RWPE2 (cell line): Measurements from ENCODE around the gene PCSK4.
"Not testable (repeated sequence)": the region's sequence is repeated elsewhere in the genome, so short reads cannot be mapped to it uniquely, and the experiment has no call there.

Source experiments
- ATAC-seq: fragments of 200-7000 bp; cut with Tn5 transposase; 3 replicates; pipeline ENCODE4 v1.9.1; 2021; ENCODE audit warnings: low read depth
- DNase-seq: peaks from one replicate; pipeline ENCODE4 v3.0.0-alpha.2; 2020; ENCODE audit warnings: low spot score
- H3K27ac ChIP-seq: fragments of 450-650 bp; 2 replicates; pipeline ENCODE4 v1.5.1; 2017; ENCODE audit warnings: mild to moderate bottlenecking; ENCODE audit not compliant: poor library complexity, severe bottlenecking
- H3K27me3 ChIP-seq: fragments of 250-450 bp; sonication (Bioruptor Pico); 2 replicates; pipeline ENCODE4 v1.5.1; 2021; ENCODE audit warnings: mild to moderate bottlenecking, moderate library complexity; ENCODE audit not compliant: insufficient read depth, poor library complexity, severe bottlenecking
- H3K36me3 ChIP-seq: fragments of 250-450 bp; sonication (Bioruptor Pico); 2 replicates; pipeline ENCODE4 v1.5.1; 2020; ENCODE audit warnings: low read depth, mild to moderate bottlenecking, moderate library complexity
- H3K4me1 ChIP-seq: fragments of 250-450 bp; sonication (Bioruptor Pico); 2 replicates; pipeline ENCODE4 v1.5.1; 2021; ENCODE audit warnings: mild to moderate bottlenecking, moderate library complexity; ENCODE audit not compliant: insufficient read depth, poor library complexity, severe bottlenecking
- H3K4me3 ChIP-seq: fragments of 250-450 bp; sonication (Bioruptor Pico); 2 replicates; pipeline ENCODE4 v1.5.1; 2021; ENCODE audit warnings: mild to moderate bottlenecking, moderate library complexity; ENCODE audit not compliant: severe bottlenecking
- H3K9me3 ChIP-seq: fragments of 250-450 bp; sonication (Bioruptor Pico); 2 replicates; pipeline ENCODE4 v1.5.1; 2021; ENCODE audit warnings: mild to moderate bottlenecking, moderate library complexity; ENCODE audit not compliant: severe bottlenecking
- TF ChIP-seq, protein P1 (sequence below): fragments of 450-650 bp; IDR thresholded peaks from one replicate; pipeline ENCODE4 v1.5.1; 2017; ENCODE audit warnings: mild to moderate bottlenecking, moderate library complexity; ENCODE audit not compliant: poor library complexity, severe bottlenecking

PCSK4 gene

DNA sequence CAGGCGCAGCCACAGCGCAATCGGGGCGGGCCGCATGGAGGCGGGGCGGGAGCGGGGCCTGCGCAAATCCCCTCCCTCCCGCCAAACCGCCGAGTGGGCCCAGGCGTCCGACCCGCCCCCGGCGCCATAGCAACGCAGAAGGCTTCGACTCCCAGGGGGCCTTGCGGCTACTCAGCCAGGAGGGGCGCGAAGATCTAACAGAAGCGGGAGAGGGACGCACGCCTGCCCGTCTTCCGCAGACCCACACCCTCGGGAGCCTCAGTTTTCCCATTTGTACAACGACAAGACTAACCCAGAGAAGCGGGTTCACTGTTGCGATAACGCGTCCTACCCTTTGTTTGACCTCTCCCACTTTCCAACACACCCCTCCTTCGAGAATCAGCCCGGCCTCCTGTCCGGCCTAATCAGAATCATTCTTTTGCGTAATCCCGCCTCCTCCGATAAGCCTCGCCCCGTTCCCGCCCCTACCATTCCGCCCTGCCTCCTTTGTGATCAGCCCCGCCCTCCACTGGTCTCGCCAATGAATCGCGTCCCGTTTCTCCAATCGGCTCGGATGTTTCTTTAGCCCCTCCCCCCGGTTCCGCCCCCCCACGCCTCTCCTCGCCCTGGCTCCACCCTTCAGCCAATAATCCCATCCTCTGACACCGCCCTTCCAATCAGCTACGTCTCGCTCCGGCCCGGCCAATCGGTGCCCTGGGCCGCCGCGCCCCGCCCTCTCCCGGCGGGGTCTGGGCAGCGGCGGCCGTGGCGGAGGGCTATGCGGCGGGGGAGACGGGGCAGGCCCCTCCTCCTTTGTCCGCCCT lies at the start of gene PCSK4:
Gene PCSK4, minus strand, starts transcription at position 40 of the 803 bp plus-strand sequence. Its CDS starts 4 bp downstream, at position 36.
- peak within 1 kb of the TSS; percentile 33 for H3K4me3 ChIP-seq
- ATAC-seq (peak; percentile 91), DNase-seq (peak; percentile 94)
- H3K27me3 ChIP-seq: no peaks in the 10 kb centered on the region
- H3K27ac ChIP-seq: no peak within 1 kb of the TSS
- H3K9me3 ChIP-seq: no peaks in the 10 kb centered on the region
- H3K36me3 ChIP-seq: no peaks in the 10 kb centered on the region
- TF ChIP-seq, protein P1, sequence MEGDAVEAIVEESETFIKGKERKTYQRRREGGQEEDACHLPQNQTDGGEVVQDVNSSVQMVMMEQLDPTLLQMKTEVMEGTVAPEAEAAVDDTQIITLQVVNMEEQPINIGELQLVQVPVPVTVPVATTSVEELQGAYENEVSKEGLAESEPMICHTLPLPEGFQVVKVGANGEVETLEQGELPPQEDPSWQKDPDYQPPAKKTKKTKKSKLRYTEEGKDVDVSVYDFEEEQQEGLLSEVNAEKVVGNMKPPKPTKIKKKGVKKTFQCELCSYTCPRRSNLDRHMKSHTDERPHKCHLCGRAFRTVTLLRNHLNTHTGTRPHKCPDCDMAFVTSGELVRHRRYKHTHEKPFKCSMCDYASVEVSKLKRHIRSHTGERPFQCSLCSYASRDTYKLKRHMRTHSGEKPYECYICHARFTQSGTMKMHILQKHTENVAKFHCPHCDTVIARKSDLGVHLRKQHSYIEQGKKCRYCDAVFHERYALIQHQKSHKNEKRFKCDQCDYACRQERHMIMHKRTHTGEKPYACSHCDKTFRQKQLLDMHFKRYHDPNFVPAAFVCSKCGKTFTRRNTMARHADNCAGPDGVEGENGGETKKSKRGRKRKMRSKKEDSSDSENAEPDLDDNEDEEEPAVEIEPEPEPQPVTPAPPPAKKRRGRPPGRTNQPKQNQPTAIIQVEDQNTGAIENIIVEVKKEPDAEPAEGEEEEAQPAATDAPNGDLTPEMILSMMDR: no peak
- no peaks in the 10 kb centered on the region for H3K4me1 ChIP-seq

DNA sequence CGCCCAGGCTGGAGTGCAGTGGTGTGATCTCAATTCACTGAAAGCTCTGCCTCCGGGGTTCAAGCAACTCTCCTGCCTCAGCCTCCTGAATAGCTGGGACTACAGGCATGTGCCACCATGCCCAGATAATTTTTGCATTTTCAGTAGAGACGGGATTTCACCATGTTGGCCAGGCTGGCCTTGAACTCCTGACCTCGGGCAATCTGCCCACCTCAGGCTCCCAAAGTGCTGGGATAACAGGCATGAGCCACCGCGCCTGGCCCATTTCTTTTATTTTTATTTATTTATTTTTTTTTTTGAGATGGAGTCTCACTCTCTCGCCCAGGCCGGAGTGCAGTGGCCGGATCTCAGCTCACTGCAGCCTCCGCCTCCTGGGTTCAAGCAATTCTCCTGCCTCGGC lies 49.6 kb upstream of the PCSK4 start:
- H3K9me3 ChIP-seq, ATAC-seq, H3K27me3 ChIP-seq, DNase-seq, H3K4me1 ChIP-seq, H3K27ac ChIP-seq, H3K4me3 ChIP-seq, H3K36me3 ChIP-seq: not testable (repeated sequence)

DNA sequence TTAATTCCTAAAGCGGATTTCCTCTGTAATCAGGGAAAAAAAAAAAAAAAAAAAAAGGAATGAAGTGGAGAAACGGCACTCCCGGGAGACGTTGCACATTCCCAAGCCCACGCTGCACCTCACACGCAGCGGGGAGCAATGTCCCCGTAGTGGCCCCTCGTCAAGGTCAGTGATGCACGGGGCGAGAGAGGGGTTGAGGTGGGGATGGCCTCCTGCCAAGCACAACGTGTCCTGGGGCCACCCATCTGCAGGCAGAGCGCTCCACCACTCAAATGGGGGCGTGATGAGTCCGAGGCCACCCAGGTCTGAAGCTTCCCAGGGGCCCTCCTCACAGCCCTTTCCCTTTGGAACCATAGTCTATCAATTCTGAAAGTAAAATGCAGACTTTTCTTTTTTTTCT lies 48.8 kb upstream of the PCSK4 start:
- Histone ChIP-seq H3K4me3 (no peak overlapping the region), H3K4me1 (no peaks in the 10 kb centered on the region), H3K9me3 (no peaks in the 10 kb centered on the region), H3K27ac (no peak overlapping the region), H3K36me3 (no peaks in the 10 kb centered on the region), H3K27me3 (no peaks in the 10 kb centered on the region)
- ATAC-seq (no peak), DNase-seq (no peak)
- TF ChIP-seq, protein P1: no peak

DNA sequence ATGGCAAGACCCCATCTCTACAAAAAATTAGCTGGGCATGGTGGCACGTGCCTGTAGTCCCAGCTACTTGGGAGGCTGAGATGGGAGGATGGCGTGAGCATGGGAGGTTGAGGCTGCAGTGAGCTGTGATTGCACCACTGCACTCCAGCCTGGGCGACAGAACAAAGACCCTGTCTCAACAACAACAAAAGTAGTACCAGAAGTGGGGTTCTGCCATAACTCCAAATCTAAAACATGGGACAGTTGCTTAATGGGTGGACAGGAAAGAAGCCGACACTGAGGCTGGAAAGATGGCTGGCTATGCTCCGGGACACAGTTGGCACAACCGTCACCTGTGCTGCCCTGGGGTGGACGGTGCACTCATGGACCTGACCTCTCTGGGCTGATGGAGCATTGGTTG lies 45.5 kb upstream of the PCSK4 start:
- H3K4me1 ChIP-seq, H3K27me3 ChIP-seq, H3K4me3 ChIP-seq, ATAC-seq, DNase-seq, H3K9me3 ChIP-seq, H3K27ac ChIP-seq, H3K36me3 ChIP-seq: not testable (repeated sequence)

DNA sequence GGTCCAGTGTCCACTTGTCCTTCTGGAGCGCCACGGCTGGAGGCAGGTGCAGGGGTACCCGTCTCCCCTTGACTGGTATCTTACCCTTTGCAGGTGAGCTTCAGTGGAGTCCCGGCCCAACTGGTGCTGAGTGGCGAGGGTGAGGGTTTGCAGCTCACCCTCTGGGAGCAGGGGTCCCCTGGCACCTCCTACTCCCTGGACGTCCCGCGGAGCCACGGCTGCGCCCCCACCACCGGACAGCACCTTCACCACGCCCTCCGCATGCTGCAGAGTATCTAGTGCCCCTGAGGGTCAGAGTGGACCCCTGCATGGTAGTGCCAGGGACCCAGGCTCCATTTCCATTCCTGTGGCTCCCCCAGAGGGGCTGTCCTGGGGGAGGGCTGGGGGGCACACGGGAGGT lies 44.8 kb upstream of the PCSK4 start:
- no peak for ATAC-seq
- TF ChIP-seq, protein P1: no peak
- no peaks in the 10 kb centered on the region for H3K36me3 ChIP-seq
- H3K27me3 ChIP-seq: no peaks in the 10 kb centered on the region
- no peak for DNase-seq
- no peak overlapping the region for H3K27ac ChIP-seq
- H3K4me1 ChIP-seq: no peaks in the 10 kb centered on the region
- H3K4me3 ChIP-seq: no peak overlapping the region
- no peaks in the 10 kb centered on the region for H3K9me3 ChIP-seq
